GM23338 (cell line): ENCODE results near the gene KCNA3. TPM values are rescaled to one million over a fixed set of nuclear protein-coding genes. Genes with fewer than 3 reads are reported as not detected.

ENCODE experiments used
- ATAC-seq: fragments of 200-7000 bp; cut with Tn5 transposase; 3 replicates; pipeline ENCODE4 v1.9.1; 2020
- DNase-seq: peaks from one replicate; pipeline ENCODE4 v3.0.0-alpha.2; 2015; ENCODE audit warnings: low spot score
- H2AFZ ChIP-seq: fragments of 200-600 bp; sonication (generic); 2 replicates; pipeline ENCODE4 v1.8.0; 2016; ENCODE audit warnings: antibody characterized with exemption, mild to moderate bottlenecking, moderate library complexity
- H3F3A ChIP-seq: fragments of 200-600 bp; sonication (generic); replicated peaks from 2 replicates; pipeline ENCODE4 v1.8.0; 2017; ENCODE audit warnings: antibody characterized with exemption, mixed run types, low read depth
- H3K27ac ChIP-seq: fragments of 200-600 bp; sonication (generic); 2 replicates; pipeline ENCODE4 v1.6.1; 2016; ENCODE audit warnings: low read depth
- H3K27me3 ChIP-seq: fragments of 200-600 bp; sonication (generic); 2 replicates; pipeline ENCODE4 v1.8.0; 2016; ENCODE audit warnings: mild to moderate bottlenecking, mixed run types, moderate library complexity; ENCODE audit not compliant: insufficient read depth
- H3K36me3 ChIP-seq: fragments of 200-600 bp; sonication (generic); 2 replicates; pipeline ENCODE4 v1.8.0; 2016; ENCODE audit warnings: mild to moderate bottlenecking; ENCODE audit not compliant: insufficient read depth
- H3K4me1 ChIP-seq: fragments of 200-600 bp; sonication (generic); 2 replicates; pipeline ENCODE4 v1.8.0; 2016; ENCODE audit warnings: mild to moderate bottlenecking, moderate library complexity; ENCODE audit not compliant: insufficient read depth
- H3K4me2 ChIP-seq: fragments of 200-600 bp; sonication (generic); 2 replicates; pipeline ENCODE4 v1.7.1; 2017; ENCODE audit warnings: mixed run types
- H3K4me3 ChIP-seq: fragments of 200-600 bp; sonication (generic); 2 replicates; pipeline ENCODE4 v1.6.1; 2016; ENCODE audit warnings: mixed run types
- H3K79me2 ChIP-seq: fragments of 200-600 bp; sonication (generic); replicated peaks from 2 replicates; pipeline ENCODE4 v1.8.0; 2017; ENCODE audit warnings: mild to moderate bottlenecking; ENCODE audit not compliant: insufficient read depth
- H3K9me2 ChIP-seq: fragments of 200-600 bp; sonication (generic); 2 replicates; pipeline ENCODE4 v1.8.0; 2017; ENCODE audit not compliant: insufficient read depth
- H4K20me1 ChIP-seq: fragments of 200-600 bp; sonication (generic); replicated peaks from 2 replicates; pipeline ENCODE4 v1.8.0; 2017; ENCODE audit warnings: mild to moderate bottlenecking; ENCODE audit not compliant: insufficient read depth
- H3K27ac Mint-ChIP-seq: 2 replicates; pipeline ENCODE4 v1.8.0; 2020; ENCODE audit warnings: inconsistent platforms, mild to moderate bottlenecking, moderate library complexity, mixed read lengths
- H3K27me3 Mint-ChIP-seq: 3 replicates; pipeline ENCODE4 v1.8.0; 2022; ENCODE audit warnings: low read depth, mild to moderate bottlenecking, moderate library complexity, mixed read lengths, inconsistent platforms; ENCODE audit not compliant: insufficient read depth, poor library complexity
- H3K36me3 Mint-ChIP-seq: 3 replicates; pipeline ENCODE4 v1.8.0; 2021; ENCODE audit warnings: low read depth, mild to moderate bottlenecking, inconsistent platforms, moderate library complexity, mixed read lengths
- H3K4me1 Mint-ChIP-seq: 3 replicates; pipeline ENCODE4 v1.8.0; 2020; ENCODE audit warnings: mild to moderate bottlenecking, inconsistent platforms, mixed read lengths
- H3K4me3 Mint-ChIP-seq: 3 replicates; pipeline ENCODE4 v1.8.0; 2021; ENCODE audit warnings: moderate library complexity, mild to moderate bottlenecking, inconsistent platforms, mixed read lengths
- H3K9me3 Mint-ChIP-seq: 3 replicates; pipeline ENCODE4 v1.8.0; 2020; ENCODE audit warnings: moderate library complexity, mild to moderate bottlenecking, inconsistent platforms, mixed read lengths
- CREB1 ChIP-seq: fragments of 250-450 bp; sonication (Bioruptor Pico); IDR thresholded peaks from 2 replicates; pipeline ENCODE4 v1.5.0; 2020; ENCODE audit warnings: low read depth, mild to moderate bottlenecking, moderate library complexity
- EZH2 ChIP-seq: fragments of 200-600 bp; sonication (generic); IDR thresholded peaks from one replicate; pipeline ENCODE4 v1.8.0; 2017; ENCODE audit warnings: antibody characterized with exemption, mild to moderate bottlenecking, low read depth; ENCODE audit not compliant: unreplicated experiment
- JUNB ChIP-seq: IDR thresholded peaks from one replicate; pipeline ENCODE4 v1.6.1; 2016; ENCODE audit warnings: antibody characterized with exemption; ENCODE audit not compliant: unreplicated experiment
- NANOG ChIP-seq: IDR thresholded peaks from 2 replicates; pipeline ENCODE4 v1.6.1; 2016; ENCODE audit warnings: antibody characterized with exemption, borderline replicate concordance
- POLR2AphosphoS5 ChIP-seq: IDR thresholded peaks from 2 replicates; pipeline ENCODE4 v1.6.1; 2016; ENCODE audit warnings: antibody characterized with exemption, low read depth
- STAT1 ChIP-seq: IDR thresholded peaks from one replicate; pipeline ENCODE4 v1.6.1; 2016; ENCODE audit warnings: antibody characterized with exemption; ENCODE audit not compliant: unreplicated experiment
- ZNF114 ChIP-seq: fragments of 250-450 bp; sonication (Bioruptor Pico); IDR thresholded peaks from 2 replicates; pipeline ENCODE4 v1.5.0; 2020; ENCODE audit warnings: mild to moderate bottlenecking, moderate library complexity
- ZNF331 ChIP-seq: fragments of 250-450 bp; sonication (Bioruptor Pico); IDR thresholded peaks from 2 replicates; pipeline ENCODE4 v1.5.0; 2020; ENCODE audit warnings: low read depth, mild to moderate bottlenecking, moderate library complexity
- polyA plus RNA-seq: library from polyadenylated mRNA; unstranded; fragments of >200 nt; fragmentation: Nextera tagmentation; extraction: Ambion mirVana; gene quantifications from 2 replicates; pipeline ENCODE4 v1.2.1, GENCODE V29; 2016
- total RNA-seq: library from RNA; depleted of rRNA; stranded (reverse); fragments of >200 nt; shearing (Covaris generic); gene quantifications from 2 replicates; pipeline ENCODE4 v1.2.3, GENCODE V29; 2014
- TF ChIP-seq, protein P1 (sequence below): fragments of 250-450 bp; sonication (Bioruptor Pico); IDR thresholded peaks from 2 replicates; pipeline ENCODE4 v1.5.0; 2020; ENCODE audit warnings: mild to moderate bottlenecking, moderate library complexity
- TF ChIP-seq, protein P2 (sequence below), 2 experiments: fragments of 200-600 bp in 1 of 2; sonication (generic) in 1 of 2; conservative IDR thresholded peaks; 2 replicates each; pipeline versions ENCODE4 v1.5.1 to v1.6.1; 2016 to 2017; ENCODE audit warnings: antibody characterized with exemption in 2 of 2, low read depth in 2 of 2, mild to moderate bottlenecking in 2 of 2, moderate library complexity in 1 of 2
- TF ChIP-seq, protein P3 (sequence below): IDR thresholded peaks from 2 replicates; pipeline ENCODE4 v1.6.1; 2016; ENCODE audit warnings: antibody characterized with exemption

KCNA3 gene
- total and polyA plus RNA-seq, 2 experiments from 2014 or later: 0.32 to 4.2 TPM

DNA sequence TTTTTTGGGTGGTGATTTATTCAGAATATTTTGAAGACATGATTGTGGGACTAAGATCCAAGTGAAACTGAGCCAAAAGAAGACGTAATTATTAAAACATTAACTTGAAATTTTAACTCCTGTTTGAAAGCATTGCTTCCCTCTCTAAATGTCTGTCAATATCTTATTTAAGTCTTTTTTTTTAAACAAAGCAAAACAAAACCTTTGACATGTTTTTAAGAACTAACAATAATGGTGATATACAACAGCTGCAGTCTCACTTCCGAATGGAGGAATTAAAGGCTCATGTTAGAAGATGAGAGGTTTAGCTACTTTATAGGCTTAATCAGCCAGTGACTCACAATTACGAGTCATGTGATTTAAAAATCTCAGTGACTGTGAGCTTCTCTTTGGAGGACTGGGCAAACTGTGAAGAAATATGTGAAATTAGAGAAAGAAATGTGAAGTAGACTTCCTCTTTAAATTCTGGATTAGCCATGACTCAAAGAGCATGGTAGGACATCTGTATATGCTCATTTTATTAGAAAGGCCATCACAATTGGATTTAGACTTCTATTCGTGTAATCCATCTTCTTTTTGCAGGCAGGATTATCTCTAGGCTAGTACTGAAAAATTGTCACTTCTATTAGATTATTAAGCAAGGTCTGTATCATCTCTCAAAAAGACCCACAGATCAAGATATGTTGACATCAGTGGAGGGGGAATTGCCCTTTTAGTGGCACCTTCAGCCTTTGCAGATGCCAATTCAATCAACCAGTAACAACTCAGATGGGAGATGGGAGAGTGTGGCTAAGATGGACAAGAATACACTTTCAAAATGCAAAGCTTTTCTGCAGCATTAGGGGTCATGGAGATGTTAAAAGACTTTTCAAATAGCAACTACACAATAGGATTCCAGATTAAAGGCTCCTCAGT lies 28.7 kb downstream of the KCNA3 start (continued):
- TF ChIP-seq POLR2AphosphoS5 (no peak), CREB1 (CRISPR knock-in tag) (no peak), ZNF114 (CRISPR knock-in tag) (no peak)
- TF ChIP-seq, protein P1, sequence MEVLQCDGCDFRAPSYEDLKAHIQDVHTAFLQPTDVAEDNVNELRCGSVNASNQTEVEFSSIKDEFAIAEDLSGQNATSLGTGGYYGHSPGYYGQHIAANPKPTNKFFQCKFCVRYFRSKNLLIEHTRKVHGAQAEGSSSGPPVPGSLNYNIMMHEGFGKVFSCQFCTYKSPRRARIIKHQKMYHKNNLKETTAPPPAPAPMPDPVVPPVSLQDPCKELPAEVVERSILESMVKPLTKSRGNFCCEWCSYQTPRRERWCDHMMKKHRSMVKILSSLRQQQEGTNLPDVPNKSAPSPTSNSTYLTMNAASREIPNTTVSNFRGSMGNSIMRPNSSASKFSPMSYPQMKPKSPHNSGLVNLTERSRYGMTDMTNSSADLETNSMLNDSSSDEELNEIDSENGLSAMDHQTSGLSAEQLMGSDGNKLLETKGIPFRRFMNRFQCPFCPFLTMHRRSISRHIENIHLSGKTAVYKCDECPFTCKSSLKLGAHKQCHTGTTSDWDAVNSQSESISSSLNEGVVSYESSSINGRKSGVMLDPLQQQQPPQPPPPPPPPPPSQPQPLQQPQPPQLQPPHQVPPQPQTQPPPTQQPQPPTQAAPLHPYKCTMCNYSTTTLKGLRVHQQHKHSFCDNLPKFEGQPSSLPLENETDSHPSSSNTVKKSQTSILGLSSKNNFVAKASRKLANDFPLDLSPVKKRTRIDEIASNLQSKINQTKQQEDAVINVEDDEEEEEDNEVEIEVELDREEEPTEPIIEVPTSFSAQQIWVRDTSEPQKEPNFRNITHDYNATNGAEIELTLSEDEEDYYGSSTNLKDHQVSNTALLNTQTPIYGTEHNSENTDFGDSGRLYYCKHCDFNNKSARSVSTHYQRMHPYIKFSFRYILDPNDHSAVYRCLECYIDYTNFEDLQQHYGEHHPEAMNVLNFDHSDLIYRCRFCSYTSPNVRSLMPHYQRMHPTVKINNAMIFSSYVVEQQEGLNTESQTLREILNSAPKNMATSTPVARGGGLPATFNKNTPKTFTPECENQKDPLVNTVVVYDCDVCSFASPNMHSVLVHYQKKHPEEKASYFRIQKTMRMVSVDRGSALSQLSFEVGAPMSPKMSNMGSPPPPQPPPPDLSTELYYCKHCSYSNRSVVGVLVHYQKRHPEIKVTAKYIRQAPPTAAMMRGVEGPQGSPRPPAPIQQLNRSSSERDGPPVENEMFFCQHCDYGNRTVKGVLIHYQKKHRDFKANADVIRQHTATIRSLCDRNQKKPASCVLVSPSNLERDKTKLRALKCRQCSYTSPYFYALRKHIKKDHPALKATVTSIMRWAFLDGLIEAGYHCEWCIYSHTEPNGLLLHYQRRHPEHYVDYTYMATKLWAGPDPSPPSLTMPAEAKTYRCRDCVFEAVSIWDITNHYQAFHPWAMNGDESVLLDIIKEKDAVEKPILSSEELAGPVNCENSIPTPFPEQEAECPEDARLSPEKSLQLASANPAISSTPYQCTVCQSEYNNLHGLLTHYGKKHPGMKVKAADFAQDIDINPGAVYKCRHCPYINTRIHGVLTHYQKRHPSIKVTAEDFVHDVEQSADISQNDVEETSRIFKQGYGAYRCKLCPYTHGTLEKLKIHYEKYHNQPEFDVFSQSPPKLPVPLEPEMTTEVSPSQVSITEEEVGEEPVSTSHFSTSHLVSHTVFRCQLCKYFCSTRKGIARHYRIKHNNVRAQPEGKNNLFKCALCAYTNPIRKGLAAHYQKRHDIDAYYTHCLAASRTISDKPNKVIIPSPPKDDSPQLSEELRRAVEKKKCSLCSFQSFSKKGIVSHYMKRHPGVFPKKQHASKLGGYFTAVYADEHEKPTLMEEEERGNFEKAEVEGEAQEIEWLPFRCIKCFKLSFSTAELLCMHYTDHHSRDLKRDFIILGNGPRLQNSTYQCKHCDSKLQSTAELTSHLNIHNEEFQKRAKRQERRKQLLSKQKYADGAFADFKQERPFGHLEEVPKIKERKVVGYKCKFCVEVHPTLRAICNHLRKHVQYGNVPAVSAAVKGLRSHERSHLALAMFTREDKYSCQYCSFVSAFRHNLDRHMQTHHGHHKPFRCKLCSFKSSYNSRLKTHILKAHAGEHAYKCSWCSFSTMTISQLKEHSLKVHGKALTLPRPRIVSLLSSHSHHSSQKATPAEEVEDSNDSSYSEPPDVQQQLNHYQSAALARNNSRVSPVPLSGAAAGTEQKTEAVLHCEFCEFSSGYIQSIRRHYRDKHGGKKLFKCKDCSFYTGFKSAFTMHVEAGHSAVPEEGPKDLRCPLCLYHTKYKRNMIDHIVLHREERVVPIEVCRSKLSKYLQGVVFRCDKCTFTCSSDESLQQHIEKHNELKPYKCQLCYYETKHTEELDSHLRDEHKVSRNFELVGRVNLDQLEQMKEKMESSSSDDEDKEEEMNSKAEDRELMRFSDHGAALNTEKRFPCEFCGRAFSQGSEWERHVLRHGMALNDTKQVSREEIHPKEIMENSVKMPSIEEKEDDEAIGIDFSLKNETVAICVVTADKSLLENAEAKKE (CRISPR knock-in tag): no peak

DNA sequence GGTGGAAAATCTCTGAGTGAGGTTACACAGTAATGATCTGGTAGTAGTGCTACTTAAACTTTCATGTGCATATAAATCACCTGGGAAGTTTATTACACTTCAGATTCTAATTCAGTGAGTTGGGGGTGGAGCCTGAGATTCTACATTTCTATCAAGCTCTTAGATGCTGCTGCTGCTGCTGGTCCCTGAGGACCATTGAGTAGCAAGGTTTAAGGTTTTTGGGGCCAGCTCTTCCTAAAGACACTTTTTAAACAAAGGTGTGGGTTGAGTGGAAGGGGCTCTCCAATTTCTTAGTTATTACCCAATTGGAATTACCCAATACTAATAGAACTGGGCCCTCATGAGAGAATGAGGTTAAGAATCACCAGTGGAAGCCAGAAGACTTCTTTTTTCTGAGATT lies 29.5 kb downstream of the KCNA3 start:
- DNase-seq (no peak), ATAC-seq (no peak)
- no peak overlapping the region for H3K27ac Mint-ChIP-seq
- Histone ChIP-seq H3K9me2 (no peaks in the 10 kb centered on the region), H3K4me3 (no peak overlapping the region), H3K4me2 (no peak overlapping the region), H3K36me3 (no peaks in the 10 kb centered on the region), H4K20me1 (no peaks in the 10 kb centered on the region), H3K27me3 (no peaks in the 10 kb centered on the region), H3K4me1 (no peaks in the 10 kb centered on the region), H2AFZ (no peak overlapping the region), H3F3A (no peaks in the 10 kb centered on the region), H3K27ac (no peak overlapping the region), H3K79me2 (no peaks in the 10 kb centered on the region)
- no peaks in the 10 kb centered on the region for H3K4me1 Mint-ChIP-seq
- no peaks in the 10 kb centered on the region for H3K9me3 Mint-ChIP-seq
- no peak overlapping the region for H3K4me3 Mint-ChIP-seq
- no peaks in the 10 kb centered on the region for H3K36me3 Mint-ChIP-seq
- peaks cover 4% of the 10 kb centered on the region for H3K27me3 Mint-ChIP-seq
- TF ChIP-seq POLR2AphosphoS5 (no peak), ZNF114 (CRISPR knock-in tag) (no peak), NANOG (no peak), EZH2 (no peak), JUNB (no peak), STAT1 (no peak), ZNF331 (no peak)
- TF ChIP-seq, protein P2, sequence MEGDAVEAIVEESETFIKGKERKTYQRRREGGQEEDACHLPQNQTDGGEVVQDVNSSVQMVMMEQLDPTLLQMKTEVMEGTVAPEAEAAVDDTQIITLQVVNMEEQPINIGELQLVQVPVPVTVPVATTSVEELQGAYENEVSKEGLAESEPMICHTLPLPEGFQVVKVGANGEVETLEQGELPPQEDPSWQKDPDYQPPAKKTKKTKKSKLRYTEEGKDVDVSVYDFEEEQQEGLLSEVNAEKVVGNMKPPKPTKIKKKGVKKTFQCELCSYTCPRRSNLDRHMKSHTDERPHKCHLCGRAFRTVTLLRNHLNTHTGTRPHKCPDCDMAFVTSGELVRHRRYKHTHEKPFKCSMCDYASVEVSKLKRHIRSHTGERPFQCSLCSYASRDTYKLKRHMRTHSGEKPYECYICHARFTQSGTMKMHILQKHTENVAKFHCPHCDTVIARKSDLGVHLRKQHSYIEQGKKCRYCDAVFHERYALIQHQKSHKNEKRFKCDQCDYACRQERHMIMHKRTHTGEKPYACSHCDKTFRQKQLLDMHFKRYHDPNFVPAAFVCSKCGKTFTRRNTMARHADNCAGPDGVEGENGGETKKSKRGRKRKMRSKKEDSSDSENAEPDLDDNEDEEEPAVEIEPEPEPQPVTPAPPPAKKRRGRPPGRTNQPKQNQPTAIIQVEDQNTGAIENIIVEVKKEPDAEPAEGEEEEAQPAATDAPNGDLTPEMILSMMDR (conservative IDR thresholded peaks at IDR 0.05; ENCODE audit: low read depth in 2 of 2): no peak
- TF ChIP-seq, protein P3, sequence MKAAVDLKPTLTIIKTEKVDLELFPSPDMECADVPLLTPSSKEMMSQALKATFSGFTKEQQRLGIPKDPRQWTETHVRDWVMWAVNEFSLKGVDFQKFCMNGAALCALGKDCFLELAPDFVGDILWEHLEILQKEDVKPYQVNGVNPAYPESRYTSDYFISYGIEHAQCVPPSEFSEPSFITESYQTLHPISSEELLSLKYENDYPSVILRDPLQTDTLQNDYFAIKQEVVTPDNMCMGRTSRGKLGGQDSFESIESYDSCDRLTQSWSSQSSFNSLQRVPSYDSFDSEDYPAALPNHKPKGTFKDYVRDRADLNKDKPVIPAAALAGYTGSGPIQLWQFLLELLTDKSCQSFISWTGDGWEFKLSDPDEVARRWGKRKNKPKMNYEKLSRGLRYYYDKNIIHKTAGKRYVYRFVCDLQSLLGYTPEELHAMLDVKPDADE: no peak
